ENCODE results near the gene NR6A1. TPM values are rescaled to one million over a fixed set of nuclear protein-coding genes. Genes with fewer than 3 reads are reported as not detected.

The NR6A1 gene
- total and polyA plus RNA-seq, 2 experiments from 2014 or later, result 44.2 to 139 TPM

GRCh38 chr9:124531115-124531514, 240.0 kb downstream of the NR6A1 start:
- no peak overlapping the region for H3K27ac Mint-ChIP-seq
- Histone ChIP-seq H4K20me1 (replicated peaks; ENCODE audit: insufficient read depth) (no peaks in the 10 kb centered on the region), H2AFZ (no peak overlapping the region), H3K27ac (ENCODE audit: low read depth) (no peak overlapping the region), H3K27me3 (ENCODE audit: insufficient read depth) (no peaks in the 10 kb centered on the region), H3K36me3 (ENCODE audit: insufficient read depth) (peaks cover 12% of the 10 kb centered on the region; the same call in 1 of the 2 replicates), H3F3A (replicated peaks; ENCODE audit: low read depth) (0 out of 2 replicates have a peak, but pooled peaks cover 3% of the 10 kb centered on the region), H3K4me3 (no peak overlapping the region), H3K79me2 (replicated peaks; ENCODE audit: insufficient read depth) (no peaks in the 10 kb centered on the region), H3K9me2 (ENCODE audit: insufficient read depth) (no peaks in the 10 kb centered on the region), H3K4me2 (no peak overlapping the region), H3K4me1 (ENCODE audit: insufficient read depth) (no peaks in the 10 kb centered on the region)
- H3K9me3 Mint-ChIP-seq, result no peaks in the 10 kb centered on the region
- H3K4me3 Mint-ChIP-seq, result no peak overlapping the region
- 0 out of 3 replicates have a peak, but pooled peaks cover 3% of the 10 kb centered on the region for H3K4me1 Mint-ChIP-seq
- DNase-seq (ENCODE audit: low spot score), result no peak
- ATAC-seq, result no peak
- no peak for TF ChIP-seq ETS1 (IDR thresholded peaks at IDR 0.05)
- TF ChIP-seq NANOG (IDR thresholded peaks at IDR 0.05; ENCODE audit: borderline replicate concordance), result no peak
- TF ChIP-seq, protein P1, sequence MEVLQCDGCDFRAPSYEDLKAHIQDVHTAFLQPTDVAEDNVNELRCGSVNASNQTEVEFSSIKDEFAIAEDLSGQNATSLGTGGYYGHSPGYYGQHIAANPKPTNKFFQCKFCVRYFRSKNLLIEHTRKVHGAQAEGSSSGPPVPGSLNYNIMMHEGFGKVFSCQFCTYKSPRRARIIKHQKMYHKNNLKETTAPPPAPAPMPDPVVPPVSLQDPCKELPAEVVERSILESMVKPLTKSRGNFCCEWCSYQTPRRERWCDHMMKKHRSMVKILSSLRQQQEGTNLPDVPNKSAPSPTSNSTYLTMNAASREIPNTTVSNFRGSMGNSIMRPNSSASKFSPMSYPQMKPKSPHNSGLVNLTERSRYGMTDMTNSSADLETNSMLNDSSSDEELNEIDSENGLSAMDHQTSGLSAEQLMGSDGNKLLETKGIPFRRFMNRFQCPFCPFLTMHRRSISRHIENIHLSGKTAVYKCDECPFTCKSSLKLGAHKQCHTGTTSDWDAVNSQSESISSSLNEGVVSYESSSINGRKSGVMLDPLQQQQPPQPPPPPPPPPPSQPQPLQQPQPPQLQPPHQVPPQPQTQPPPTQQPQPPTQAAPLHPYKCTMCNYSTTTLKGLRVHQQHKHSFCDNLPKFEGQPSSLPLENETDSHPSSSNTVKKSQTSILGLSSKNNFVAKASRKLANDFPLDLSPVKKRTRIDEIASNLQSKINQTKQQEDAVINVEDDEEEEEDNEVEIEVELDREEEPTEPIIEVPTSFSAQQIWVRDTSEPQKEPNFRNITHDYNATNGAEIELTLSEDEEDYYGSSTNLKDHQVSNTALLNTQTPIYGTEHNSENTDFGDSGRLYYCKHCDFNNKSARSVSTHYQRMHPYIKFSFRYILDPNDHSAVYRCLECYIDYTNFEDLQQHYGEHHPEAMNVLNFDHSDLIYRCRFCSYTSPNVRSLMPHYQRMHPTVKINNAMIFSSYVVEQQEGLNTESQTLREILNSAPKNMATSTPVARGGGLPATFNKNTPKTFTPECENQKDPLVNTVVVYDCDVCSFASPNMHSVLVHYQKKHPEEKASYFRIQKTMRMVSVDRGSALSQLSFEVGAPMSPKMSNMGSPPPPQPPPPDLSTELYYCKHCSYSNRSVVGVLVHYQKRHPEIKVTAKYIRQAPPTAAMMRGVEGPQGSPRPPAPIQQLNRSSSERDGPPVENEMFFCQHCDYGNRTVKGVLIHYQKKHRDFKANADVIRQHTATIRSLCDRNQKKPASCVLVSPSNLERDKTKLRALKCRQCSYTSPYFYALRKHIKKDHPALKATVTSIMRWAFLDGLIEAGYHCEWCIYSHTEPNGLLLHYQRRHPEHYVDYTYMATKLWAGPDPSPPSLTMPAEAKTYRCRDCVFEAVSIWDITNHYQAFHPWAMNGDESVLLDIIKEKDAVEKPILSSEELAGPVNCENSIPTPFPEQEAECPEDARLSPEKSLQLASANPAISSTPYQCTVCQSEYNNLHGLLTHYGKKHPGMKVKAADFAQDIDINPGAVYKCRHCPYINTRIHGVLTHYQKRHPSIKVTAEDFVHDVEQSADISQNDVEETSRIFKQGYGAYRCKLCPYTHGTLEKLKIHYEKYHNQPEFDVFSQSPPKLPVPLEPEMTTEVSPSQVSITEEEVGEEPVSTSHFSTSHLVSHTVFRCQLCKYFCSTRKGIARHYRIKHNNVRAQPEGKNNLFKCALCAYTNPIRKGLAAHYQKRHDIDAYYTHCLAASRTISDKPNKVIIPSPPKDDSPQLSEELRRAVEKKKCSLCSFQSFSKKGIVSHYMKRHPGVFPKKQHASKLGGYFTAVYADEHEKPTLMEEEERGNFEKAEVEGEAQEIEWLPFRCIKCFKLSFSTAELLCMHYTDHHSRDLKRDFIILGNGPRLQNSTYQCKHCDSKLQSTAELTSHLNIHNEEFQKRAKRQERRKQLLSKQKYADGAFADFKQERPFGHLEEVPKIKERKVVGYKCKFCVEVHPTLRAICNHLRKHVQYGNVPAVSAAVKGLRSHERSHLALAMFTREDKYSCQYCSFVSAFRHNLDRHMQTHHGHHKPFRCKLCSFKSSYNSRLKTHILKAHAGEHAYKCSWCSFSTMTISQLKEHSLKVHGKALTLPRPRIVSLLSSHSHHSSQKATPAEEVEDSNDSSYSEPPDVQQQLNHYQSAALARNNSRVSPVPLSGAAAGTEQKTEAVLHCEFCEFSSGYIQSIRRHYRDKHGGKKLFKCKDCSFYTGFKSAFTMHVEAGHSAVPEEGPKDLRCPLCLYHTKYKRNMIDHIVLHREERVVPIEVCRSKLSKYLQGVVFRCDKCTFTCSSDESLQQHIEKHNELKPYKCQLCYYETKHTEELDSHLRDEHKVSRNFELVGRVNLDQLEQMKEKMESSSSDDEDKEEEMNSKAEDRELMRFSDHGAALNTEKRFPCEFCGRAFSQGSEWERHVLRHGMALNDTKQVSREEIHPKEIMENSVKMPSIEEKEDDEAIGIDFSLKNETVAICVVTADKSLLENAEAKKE (CRISPR knock-in tag; IDR thresholded peaks at IDR 0.05), result no peak
- peaks cover 51% of the 10 kb centered on the region for H3K36me3 Mint-ChIP-seq (ENCODE audit: low read depth)
- peaks cover under 1% of the 10 kb centered on the region for H3K27me3 Mint-ChIP-seq (ENCODE audit: insufficient read depth, low read depth, poor library complexity)

GRCh38 chr9:124530246-124530645, 240.9 kb downstream of the NR6A1 start:
- H2AFZ ChIP-seq, result no peak overlapping the region
- H3K9me2 ChIP-seq (ENCODE audit: insufficient read depth), result no peaks in the 10 kb centered on the region
- H3K4me2 ChIP-seq, result no peak overlapping the region
- Mint-ChIP-seq H3K36me3 (ENCODE audit: low read depth) (peaks cover 50% of the 10 kb centered on the region), H3K4me3 (no peak overlapping the region), H3K27me3 (ENCODE audit: insufficient read depth, low read depth, poor library complexity) (no peaks in the 10 kb centered on the region), H3K9me3 (no peaks in the 10 kb centered on the region), H3K4me1 (0 out of 3 replicates have a peak, but pooled peaks cover 3% of the 10 kb centered on the region), H3K27ac (peak overlapping the region; percentile 7; the same call in 1 of the 2 replicates)
- no peaks in the 10 kb centered on the region for H3F3A ChIP-seq (replicated peaks; ENCODE audit: low read depth)
- no peaks in the 10 kb centered on the region for H4K20me1 ChIP-seq (replicated peaks; ENCODE audit: insufficient read depth)
- H3K27ac ChIP-seq (ENCODE audit: low read depth), result no peak overlapping the region
- H3K4me3 ChIP-seq, result no peak overlapping the region
- H3K4me1 ChIP-seq (ENCODE audit: insufficient read depth), result no peaks in the 10 kb centered on the region
- H3K36me3 ChIP-seq (ENCODE audit: insufficient read depth), result 0 out of 2 replicates have a peak, but pooled peaks cover 12% of the 10 kb centered on the region
- H3K79me2 ChIP-seq (replicated peaks; ENCODE audit: insufficient read depth), result no peaks in the 10 kb centered on the region
- no peaks in the 10 kb centered on the region for H3K27me3 ChIP-seq (ENCODE audit: insufficient read depth)
- DNase-seq (ENCODE audit: low spot score), result no peak
- ATAC-seq, result no peak
- TF ChIP-seq, protein P2, sequence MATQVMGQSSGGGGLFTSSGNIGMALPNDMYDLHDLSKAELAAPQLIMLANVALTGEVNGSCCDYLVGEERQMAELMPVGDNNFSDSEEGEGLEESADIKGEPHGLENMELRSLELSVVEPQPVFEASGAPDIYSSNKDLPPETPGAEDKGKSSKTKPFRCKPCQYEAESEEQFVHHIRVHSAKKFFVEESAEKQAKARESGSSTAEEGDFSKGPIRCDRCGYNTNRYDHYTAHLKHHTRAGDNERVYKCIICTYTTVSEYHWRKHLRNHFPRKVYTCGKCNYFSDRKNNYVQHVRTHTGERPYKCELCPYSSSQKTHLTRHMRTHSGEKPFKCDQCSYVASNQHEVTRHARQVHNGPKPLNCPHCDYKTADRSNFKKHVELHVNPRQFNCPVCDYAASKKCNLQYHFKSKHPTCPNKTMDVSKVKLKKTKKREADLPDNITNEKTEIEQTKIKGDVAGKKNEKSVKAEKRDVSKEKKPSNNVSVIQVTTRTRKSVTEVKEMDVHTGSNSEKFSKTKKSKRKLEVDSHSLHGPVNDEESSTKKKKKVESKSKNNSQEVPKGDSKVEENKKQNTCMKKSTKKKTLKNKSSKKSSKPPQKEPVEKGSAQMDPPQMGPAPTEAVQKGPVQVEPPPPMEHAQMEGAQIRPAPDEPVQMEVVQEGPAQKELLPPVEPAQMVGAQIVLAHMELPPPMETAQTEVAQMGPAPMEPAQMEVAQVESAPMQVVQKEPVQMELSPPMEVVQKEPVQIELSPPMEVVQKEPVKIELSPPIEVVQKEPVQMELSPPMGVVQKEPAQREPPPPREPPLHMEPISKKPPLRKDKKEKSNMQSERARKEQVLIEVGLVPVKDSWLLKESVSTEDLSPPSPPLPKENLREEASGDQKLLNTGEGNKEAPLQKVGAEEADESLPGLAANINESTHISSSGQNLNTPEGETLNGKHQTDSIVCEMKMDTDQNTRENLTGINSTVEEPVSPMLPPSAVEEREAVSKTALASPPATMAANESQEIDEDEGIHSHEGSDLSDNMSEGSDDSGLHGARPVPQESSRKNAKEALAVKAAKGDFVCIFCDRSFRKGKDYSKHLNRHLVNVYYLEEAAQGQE (IDR thresholded peaks at IDR 0.05; ENCODE audit: unreplicated experiment), result no peak
- TF ChIP-seq POLR2AphosphoS5 (IDR thresholded peaks at IDR 0.05; ENCODE audit: low read depth) (no peak), EZH2 (IDR thresholded peaks at IDR 0.05; ENCODE audit: low read depth, unreplicated experiment) (no peak), CTCF (conservative IDR thresholded peaks at IDR 0.05; ENCODE audit: low read depth in 2 of 2) (no peak), EZH2phosphoT487 (IDR thresholded peaks at IDR 0.05; ENCODE audit: unreplicated experiment) (no peak)
